HG02571 (cell line): Measurements from ENCODE around the gene MMP23B.

Source experiments
- ATAC-seq: cut with Tn5 transposase; IDR thresholded peaks from one replicate; pipeline ENCODE4 v1.9.1; 2021; ENCODE audit warnings: mild to moderate bottlenecking, moderate library complexity; ENCODE audit not compliant: unreplicated experiment

MMP23B gene

DNA sequence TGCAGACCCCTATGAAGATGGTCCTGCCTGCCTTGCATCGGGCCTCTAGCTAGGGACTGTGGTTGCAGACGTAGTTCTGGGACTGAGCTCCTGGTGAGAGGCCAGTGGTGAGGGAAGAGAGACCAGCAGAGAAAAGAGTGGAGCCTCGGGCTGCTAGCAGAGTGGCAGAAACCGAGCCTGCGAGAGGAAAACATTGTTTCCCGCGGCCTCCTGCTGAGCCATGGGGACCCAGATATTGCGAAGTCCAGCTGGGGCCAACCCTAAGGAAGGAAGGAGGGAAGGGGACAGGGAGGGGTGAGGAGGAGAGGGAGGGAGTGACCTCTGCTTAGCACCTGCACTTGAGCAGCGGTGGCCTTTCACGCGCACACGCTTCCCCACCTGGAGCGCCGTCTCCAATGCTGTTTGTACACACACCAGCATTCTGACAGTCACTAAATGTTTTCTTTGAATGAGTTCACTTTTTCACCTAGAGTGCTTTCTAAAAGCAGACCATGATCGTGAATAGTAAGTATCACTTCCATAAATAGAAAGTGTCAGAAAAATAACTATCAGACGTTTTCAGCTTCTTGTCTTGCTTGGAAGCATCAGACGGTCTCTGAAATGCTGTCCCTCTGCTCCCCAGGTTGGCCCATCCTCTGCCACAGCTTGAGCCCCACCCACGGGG, 29.5 kb upstream of the MMP23B start:
- no peak for ATAC-seq

DNA sequence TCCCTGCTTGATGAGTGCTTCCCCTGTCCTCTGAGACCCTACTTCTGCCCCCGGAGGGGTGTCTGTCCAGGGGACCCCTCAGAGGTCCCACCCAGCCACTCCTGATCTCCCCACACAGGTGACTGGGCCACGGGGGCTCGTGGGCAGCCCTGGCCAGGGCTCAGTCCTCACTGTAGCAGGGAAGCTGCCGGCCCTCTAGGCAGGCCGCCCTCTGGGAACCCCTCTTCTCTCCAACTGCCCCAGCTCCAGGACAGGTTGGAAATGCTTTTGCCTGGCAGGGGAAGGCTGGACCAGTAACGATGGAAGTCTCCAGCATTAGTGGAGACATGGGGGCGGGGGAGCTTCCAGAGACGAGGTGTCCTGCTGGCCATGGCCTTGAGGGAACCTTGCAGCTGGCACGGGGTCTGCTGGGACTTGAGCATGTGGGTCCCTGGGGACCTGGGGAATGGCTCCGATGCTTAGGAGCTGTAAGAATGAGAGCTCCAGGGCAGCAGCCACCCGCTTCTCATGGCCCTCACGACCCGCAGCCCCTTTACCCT, 28.9 kb upstream of the MMP23B start:
- ATAC-seq: no peak

DNA sequence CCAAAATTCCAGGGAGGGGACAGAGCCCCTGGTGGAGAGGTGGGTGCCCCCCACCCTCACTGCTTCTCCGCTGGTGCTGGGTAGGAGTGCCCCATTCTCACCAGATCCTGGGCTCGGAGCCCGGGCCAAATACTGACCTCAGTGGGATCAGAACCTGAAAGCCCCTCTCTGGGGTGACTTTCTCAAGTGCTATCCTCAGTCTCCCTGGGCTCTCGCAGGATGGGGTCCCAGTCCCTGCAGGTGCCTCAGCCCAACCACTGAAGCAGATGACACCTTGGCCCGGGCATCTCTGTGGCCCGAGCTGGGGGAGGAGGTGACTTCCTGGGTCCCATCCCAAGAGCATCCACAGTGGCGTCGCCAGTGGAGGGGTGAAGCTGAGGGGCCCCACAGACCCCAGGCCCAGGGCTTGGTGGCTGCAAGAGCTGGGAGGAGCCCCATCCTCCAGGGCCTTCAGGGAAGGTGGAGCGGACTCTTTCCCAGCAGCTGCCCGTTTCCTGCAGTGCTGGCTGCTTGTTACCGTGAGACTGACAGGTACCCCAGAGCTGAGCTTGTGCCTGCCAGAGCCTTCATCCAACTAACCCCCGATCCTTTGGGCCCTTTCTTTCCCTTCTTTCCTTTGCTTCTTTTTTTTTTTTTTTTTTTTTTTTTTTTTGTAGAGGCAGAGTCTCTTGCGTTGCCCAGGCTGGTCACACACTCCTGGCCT, 28.2 kb upstream of the MMP23B start:
- ATAC-seq: no peak

DNA sequence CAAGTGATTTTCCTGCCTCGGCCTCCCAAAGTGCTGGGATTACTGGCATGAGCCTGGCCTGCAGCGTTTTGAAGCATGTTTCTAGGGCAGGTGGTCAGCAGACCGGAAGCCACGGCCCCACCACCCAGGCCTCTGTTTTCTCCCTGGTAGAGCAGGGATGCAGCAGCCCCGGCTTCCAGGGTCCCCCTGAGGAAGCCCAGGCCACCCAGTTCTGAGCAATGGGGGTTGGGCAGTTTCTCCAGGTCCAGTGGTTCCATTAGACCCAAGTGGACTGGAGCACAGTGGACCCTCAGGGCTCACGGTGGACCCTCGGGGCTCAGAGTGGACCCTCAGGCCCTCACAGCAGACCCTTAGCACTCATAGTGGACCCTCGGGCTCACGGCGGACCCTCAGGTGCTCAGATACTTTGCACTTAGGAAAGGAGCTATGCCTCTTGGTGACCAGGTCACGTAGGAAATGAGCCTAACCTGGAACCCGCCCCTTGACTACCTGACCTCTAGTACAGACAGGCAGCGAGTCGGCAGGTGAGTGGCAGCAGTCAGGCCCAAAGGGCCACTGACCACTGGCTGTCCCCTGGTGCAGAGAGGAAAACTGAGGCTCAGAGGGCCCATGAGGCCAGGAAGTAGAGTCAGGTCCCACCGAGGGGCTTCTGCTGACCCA, 27.5 kb upstream of the MMP23B start:
- ATAC-seq: no peak

DNA sequence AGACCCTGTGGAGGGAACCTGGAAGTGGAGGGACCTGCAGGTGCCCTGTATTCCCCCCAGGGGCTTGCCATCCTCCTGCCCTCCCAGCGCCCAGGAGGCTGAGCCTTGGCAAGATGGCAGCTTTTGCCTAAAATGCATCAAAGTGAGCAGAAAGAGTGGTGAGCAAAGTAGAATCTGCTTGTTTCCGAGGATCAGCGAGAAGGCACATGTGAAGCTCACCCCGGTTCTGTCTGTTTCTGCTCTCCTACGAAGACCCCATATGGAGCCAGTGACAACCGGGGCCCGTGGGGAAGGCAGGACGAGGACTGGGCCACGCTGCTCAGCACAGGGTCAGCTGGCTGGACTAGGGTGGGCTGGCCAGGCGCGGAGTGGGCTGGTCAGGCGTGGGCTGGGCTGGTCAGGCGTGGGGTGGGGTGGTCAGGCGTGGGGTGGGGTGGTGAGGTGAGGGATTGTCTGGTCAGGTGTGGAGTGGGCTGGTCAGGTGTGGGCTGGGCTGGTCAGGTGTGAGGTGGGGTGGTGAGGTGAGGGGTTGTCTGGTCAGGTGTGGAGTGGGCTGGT, 26.9 kb upstream of the MMP23B start:
- no peak for ATAC-seq

DNA sequence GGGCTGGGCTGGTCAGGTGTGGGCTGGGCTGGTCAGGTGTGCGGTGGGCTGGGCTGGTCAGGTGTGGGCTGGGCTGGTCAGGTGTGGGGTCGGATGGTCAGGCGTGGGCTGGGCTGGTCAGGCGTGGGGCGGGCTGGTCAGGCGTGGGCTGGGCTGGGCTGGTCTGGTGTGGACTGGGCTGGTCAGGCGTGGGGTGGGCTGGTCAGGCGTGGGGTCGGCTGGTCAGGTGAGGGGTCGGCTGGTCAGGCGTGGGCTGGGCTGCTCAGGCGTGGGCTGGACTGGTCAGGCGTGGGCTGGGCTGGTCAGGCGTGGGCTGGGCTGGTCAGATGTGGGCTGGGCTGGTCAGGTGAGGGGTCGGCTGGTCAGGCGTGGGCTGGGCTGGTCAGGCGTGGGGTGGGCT, 26.2 kb upstream of the MMP23B start:
- ATAC-seq: no peak

DNA sequence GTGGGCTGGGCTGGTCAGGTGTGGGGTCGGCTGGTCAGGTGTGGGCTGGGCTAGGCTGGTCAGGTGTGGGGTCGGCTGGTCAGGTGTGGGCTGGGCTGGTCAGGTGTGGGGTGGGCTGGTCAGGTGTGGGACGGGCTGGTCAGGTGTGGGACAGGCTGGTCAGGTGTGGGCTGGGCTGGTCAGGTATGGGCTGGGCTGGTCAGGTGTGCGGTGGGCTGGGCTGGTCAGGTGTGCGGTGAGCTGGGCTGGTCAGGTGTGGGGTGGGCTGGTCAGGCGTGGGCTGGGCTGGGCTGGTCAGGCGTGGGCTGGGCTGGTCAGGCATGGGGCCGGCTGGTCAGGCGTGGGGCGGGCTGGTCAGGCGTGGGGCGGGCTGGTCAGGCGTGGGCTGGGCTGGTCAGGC, 25.7 kb upstream of the MMP23B start:
- ATAC-seq: no peak

DNA sequence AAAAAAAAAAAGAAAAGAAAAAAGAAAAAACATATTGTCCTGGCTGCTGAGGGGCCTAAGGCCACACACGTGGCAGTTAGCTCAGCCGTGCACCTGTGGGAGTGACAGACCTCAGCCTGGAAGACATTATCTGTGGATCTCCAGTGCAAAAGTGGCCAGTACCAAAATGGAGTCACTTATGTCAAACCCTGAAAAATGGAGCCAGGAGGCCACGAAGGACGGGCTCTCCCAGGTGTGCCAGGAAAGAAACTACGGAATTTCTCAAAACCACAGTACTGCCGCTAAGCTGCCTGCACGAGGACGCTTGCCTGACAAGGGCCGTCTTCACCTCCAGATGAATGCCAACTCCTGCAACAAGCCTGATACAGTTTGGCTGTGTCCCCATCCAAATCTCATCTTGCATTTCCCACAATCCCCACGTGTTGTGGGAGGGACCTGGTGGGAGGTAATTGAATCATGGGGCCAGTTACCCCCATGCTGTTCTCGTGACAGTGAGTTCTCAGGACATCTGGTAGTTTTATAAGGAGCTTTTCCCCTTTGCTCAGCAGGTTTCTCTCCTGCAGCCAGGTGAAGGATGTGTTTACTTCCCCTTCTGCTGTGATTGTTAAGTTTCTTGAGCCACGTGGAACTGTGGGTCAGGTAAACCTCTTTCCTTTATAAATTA, 22.0 kb upstream of the MMP23B start:
- no peak for ATAC-seq

DNA sequence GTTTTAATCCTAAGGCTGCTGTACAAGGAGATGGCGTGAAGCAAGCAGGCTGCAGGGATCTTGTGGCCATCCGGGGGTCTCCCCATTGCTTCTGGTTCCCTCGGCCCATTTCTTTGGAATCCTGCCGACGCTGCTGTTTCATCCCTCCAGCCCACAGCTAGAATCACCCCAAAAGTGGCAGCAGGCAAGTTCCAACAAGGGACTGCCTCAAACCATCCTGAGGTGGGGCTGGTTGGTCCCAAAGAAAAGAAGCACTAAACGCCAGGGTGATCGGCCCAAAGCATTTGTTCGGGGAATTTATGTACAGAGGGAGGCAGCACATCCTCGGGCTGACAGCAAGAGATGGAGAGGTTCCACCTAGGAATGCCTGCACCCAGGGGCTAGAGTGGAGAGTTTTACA, 21.2 kb upstream of the MMP23B start:
- no peak for ATAC-seq

DNA sequence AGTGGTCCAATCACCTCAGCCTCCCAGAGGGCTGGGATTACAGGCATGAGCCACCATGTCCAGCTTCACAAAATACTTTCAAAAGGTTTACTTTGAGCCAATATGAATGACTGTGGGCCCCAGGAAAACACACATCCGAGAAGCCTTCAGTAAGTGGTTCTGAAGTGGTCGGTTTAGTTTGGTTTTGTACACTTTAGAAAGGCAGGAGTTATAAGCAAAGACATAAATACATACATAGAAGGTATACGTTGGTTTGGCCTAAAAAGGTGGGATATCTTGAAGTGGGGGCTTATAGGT, 19.9 kb upstream of the MMP23B start:
- no peak for ATAC-seq

DNA sequence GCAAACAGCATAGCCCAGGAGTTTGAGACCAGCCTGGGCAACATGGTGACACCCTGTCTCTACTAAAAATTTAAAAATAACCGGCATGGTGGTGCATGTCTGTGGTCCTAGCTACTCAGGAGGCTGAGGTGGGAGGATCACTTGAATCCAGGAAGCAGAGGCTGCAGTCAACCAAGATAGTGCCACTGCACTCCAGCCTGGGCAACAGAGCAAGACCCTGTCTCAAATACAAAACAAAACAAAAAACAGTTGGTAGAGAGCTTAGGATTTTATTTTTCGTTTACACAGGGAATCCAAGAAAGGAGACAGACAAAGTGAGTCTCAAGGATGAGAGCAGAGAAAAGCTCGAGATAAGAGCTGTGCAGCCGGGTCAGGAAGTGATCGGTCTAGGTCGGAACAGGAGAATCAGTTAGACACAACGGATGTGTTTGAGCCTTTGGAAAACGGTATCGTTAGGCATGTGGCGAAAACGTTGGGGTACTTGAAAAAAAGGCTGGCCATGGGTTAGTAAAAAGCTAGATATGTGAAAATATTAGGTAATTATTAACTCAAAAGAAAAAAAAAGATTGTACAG, 18.4 kb upstream of the MMP23B start:
- no peak for ATAC-seq

DNA sequence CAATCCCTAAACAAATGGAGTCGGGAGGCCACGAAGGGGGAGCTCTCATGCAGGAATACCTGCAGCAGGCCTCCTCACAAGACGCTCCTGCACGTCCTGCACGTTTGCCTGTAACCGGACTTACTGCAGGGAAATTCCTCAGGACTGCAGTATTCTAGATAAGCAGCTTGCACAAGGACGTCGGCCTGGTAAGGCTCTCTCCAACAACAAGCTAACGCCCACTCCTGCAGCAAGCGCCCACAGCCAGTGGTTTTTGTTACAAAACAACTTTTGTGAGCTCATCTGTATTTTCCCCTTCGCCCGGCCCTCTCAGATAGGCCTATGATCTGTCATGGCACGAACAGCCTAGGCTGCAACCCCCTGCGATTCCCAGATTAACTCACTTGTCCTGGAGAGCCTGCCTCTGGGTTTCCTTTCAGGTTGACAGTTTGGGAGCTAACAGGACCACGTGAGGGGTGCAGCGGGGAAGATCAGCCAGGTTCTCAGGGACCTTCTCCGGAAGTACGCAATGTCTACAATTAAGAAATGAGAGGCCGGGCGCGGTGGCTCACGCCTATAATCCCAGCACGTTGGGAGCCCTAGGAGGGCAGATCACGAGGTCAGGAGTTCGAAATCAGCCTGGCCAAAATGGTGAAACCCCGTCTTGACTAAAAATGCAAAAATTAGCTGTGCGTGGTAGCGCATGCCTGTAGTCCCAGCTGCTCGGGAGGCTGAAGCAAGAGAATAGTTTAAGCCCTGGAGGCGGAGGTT, 17.6 kb upstream of the MMP23B start:
- ATAC-seq: no peak

DNA sequence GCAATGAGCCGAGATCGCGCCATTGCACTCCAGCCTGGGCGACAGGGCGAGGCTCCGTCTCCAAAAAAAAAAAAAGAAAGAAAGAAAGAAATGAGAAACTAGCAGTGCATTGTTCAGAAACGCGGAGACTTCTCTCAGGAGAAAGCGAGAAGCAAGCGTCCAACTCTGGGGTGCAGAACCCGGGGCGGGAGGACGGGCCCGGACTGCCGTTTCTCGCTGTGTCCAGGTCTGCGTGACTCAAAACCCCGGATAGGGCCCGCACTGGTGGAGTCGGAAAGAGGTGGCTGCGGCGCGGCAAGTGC, 17.1 kb upstream of the MMP23B start:
- ATAC-seq: no peak

DNA sequence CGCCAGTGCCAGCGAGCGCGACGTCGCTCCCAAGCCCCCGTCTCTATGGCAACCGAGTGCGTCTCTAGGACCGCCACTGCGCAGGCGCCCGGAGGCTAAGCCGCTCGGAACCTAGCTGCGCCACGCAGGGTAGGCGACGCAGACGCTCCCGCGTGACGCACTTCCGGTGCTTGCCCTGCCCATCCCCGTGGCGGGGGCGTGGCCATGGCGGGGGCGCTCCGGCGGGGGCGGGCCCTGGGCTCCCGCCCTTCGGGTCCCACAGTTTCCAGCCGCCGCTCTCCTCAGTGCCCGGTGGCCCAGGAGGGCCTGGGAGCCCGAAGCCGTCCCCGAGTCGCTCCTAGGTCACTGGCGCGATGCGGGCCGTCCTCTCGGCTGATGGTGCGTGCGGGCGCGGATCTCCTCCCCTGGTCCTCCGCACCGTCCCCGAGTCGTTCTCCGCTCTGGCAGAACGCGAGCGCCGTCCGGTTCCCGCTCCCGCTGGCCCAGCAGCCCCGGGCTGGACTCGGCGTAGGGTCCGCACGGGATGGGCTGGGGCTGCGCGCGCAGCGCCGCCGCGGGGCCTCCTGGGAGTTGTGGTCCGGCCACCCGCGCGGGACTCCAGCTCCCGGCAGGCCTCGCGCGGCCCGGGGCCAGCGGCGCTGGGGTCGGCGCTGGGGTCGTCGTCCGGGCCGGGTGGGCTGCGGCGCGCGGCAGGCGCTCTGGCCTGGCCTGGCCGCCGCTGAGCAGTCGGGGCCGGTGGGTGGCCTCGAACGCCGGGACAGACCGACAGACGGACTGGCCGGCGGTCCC, 16.5 kb upstream of the MMP23B start, which contains the start of gene MIB2:
MIB2 (plus strand) TSS at position 245 of the 789 bp plus-strand sequence. CDS start 7,953 bp downstream, outside the sequence.
- ATAC-seq: peak; percentile 78

DNA sequence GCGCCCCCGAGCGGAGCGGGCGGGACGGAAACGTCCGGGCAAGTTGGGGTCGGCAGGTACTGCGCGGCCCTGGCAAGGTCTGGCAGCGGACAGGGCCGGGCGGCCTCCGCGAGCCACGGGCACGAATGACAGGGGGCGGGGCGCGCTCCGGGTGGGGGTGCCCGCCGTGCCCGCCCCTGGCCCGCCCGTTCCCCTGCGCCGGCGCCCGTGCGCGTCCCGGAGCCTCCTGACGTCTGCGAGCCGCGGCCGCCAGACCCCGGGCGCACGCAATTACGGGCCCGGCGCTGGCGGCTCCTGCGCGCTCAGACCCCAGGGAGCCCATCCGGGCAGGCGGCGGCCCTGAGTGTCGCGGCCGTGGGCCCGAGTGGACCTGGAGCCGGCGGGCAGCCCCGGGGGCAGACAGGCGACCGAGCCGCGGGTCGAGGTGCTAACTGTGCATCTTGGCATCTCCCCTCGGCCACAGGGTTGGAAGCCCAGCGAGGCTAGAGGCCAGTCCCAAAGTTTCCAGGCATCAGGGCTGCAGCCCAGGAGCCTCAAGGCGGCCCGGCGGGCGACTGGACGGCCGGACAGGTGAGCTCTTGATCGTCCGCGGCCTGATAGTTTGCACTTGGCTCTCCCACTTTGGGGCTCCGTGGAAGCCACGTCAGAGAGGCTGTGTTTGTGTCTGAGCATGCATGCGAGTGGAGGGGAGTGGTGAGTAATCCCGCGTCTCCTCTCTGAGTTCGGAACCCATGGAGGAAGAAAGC, 15.8 kb upstream of the MMP23B start:
- peak; percentile 24 for ATAC-seq

DNA sequence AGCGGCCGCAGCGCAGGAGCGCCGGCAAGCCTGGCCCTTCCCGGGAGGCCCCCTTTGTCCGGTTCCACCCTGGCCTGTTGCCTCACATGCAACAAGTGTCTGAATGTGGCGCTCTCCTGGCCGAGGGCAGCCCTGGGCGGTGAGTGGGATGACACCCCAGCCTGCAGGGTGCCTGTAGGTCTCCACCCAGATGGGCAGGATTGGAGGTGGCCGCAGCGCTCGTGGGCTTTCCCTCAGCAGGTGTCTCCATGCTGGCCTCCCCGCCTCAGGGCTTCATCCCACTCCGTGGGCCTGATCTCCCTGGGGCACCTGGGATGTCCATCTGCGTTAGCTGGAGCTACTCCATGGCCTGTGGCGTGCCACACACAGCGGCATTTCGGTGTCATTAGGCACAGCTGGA, 15.1 kb upstream of the MMP23B start:
- no peak for ATAC-seq

DNA sequence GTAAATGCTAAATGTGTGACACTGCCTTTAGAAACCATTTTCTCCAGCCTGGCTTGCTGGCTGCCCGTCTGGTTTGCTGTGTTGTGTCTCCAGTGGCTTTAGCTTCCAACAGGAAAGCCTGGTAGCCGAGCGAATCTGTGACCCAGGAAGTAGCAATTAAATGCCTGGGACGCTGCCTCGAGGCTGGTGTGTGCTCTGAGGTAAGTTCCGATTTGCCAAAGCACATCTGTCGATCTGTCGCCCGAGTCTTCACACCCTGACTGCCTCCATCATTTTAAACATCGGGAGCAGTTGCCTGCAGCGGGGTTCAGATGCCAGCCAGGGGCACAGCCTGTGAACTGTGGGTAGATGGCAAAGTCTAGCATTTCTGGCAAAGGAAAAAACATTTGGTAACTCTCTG, 14.5 kb upstream of the MMP23B start:
- no peak for ATAC-seq

DNA sequence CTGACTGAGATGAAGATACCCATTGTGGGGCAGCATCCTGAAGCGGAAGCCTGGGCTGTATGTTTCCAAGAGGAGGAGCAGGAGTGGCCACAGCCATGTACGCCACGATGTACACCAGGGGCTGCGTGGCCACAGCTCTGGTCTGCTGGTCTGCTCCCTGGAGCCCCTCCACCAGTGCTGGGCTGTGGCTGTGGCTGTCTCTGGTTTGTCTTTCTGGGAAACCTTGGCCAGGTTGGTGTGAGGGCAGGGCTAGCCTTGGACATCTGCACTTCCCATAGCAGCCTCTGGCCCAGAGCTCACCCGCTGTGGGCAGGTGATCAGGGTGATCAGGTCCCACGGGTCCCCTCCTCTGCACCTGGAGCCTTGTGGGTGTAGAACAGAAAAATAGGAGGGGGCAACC, 14.0 kb upstream of the MMP23B start:
- no peak for ATAC-seq
